Measurements from ENCODE around the gene NSUN2.

NSUN2 gene

GRCh38 chr5:6644794-6645241, 12.0 kb upstream of the NSUN2 start:
- no peak for DNase-seq (ENCODE audit: low spot score)

GRCh38 chr5:6642655-6643054, 9.8 kb upstream of the NSUN2 start:
- DNase-seq (ENCODE audit: low spot score) = no peak

GRCh38 chr5:6638236-6638635, 5.4 kb upstream of the NSUN2 start:
- DNase-seq (ENCODE audit: low spot score) = no peak

DNA sequence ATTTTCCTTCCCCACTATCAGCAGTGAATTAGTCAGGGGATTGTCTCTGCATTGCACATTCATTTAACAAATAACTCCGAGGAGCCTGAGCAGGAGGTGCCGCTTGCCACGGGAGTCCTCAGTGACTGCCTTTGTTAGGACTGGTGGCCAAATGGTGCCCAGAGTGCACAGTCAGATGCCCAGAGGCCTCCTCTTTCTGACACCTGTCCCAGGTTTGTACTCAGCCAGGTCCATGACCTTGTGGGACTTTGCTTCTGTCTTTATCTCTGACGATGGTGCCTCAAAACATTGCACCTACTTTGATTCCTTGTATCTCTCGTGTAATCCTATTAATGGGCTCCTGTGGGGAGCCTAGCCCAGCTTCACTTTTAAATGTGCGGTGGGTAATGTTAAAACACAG, 4.7 kb upstream of the NSUN2 start:
- DNase-seq (ENCODE audit: low spot score) = no peak

- no peak for DNase-seq (ENCODE audit: low spot score)
These were observed 4.2 kb upstream of the NSUN2 start for GRCh38 chr5:6637022-6637421.

- DNase-seq (ENCODE audit: low spot score) = no peak
These were observed 3.4 kb upstream of the NSUN2 start for GRCh38 chr5:6636293-6636692.

- no peak for DNase-seq (ENCODE audit: low spot score)
These were observed 2.1 kb upstream of the NSUN2 start for GRCh38 chr5:6634788-6635430.

DNA sequence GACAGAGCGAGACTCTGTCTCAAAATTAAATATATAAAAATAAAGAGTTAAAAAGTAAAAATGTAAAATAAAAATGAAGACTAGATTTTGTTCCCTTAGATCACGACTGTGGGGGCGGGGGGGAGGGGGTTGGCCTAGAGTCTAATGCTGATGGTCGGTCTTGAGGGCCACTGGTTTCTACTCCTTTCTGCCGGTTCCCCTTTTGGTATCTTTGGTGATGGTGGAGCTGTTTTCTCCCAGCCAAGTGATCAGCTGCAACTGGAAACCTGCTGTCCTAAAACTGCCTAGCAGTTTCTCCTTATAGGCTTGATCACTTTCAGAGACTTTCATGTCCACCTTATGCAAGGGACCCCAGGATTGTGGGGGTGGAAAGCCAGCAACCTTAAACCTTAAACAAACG, 1.5 kb upstream of the NSUN2 start:
- DNase-seq (ENCODE audit: low spot score) = peak; percentile 37

DNA sequence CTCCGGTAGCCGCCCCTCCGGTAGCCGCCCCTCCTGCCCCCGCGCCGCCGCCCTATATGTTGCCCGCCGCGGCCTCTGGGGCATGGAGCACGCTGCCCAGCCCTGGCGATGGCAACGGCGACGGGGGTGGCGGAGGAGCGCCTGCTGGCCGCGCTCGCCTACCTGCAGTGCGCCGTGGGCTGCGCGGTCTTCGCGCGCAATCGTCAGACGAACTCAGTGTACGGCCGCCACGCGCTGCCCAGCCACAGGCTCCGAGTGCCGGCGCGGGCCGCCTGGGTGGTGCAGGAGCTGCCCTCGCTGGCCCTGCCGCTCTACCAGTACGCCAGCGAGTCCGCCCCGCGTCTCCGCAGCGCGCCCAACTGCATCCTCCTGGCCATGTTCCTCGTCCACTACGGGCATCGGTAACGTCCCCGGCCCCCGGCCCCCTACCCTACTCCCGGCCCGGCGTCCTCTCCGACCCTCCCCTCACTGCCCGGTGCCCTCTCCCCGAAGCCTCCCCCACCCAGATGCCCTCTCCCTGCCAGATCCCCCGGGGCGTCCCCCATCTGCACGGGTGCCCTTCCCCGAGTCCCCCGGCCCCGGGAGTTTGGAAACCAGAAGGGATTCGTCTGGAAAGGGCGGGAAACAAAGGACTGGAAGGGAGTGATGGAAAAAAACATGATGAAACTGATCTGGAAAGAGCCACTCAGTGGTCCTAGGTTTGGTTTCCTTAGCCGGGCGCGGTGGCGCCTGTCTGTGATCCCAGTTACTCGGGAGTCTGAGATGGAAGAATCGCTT, 813 bp upstream of the NSUN2 start:
- DNase-seq (ENCODE audit: low spot score) = peak; percentile 31

DNA sequence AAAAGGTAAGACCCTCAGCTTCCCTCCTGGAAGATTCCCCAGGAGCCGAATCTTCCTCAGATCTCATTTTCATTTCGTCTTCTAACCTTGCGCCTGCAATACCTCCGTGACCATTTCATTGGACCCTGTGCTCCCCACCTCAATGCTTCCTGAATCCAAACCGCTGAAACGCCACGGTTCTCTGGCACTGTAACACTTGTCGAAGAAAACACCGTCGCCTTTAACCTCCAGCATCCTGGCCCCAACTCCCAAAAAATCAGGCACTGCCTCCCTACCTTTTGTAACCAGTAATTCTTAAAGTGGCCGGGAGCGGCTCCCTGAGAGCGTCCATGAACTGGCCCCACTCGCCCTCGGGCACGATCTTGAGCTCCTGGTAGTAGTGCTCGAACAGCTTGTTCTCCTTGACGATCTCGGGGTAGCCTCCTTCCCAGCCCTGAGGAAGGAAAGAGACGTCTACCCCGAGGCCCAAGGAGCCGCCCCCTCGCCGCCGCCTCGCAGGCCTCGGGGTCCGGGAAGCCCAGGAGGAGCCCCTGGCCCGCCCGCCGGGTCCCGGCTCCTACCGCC, 438 bp downstream of the NSUN2 start:
- DNase-seq (ENCODE audit: low spot score) = peak; percentile 36

GRCh38 chr5:6631441-6631840, 1.4 kb downstream of the NSUN2 start:
- DNase-seq (ENCODE audit: low spot score) = no peak

GRCh38 chr5:6626508-6626907, 6.3 kb downstream of the NSUN2 start:
- no peak for DNase-seq (ENCODE audit: low spot score)

DNA sequence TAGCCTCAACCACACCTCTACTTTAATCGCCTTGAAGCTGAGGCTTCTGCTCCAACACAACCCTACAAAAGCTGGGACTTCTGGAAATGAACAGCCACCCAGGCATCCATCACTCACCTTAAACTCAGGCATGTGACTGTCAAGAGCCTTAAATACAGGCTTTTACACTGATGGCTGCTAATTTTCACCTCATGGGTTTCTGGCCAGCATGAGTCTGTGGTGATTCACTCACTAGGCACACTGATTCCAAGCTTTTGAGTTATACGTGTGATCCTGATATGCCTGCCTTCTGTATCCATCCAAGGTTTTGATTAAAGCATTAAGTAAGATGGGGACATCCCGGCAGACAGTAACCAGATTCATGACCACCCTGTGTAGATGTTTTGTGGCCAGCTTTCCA, 8.9 kb downstream of the NSUN2 start:
- no peak for DNase-seq (ENCODE audit: low spot score)

DNA sequence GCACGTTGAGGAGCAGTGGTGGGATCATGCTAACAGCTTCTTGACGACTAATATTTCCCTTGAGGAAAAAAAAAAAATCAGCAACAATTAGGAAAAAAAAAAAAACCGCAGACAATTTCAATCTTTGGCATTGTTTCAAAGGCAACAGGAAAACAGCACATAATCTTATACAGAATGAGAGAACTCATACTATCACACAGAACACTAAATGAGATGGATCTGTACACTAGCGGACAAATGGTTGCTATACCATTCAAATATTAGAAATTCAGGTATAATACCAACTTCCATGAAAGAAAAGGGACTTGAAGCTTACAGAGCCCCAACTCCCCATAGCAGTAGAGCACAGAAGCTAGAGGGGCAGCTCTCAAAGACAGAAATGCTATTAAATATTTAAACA, 9.6 kb downstream of the NSUN2 start:
- DNase-seq (ENCODE audit: low spot score) = no peak

- no peak for DNase-seq (ENCODE audit: low spot score)
These were observed 16.2 kb downstream of the NSUN2 start for GRCh38 chr5:6616632-6617031.

- no peak for DNase-seq (ENCODE audit: low spot score)
These were observed 17.6 kb downstream of the NSUN2 start for GRCh38 chr5:6615034-6615815.

DNA sequence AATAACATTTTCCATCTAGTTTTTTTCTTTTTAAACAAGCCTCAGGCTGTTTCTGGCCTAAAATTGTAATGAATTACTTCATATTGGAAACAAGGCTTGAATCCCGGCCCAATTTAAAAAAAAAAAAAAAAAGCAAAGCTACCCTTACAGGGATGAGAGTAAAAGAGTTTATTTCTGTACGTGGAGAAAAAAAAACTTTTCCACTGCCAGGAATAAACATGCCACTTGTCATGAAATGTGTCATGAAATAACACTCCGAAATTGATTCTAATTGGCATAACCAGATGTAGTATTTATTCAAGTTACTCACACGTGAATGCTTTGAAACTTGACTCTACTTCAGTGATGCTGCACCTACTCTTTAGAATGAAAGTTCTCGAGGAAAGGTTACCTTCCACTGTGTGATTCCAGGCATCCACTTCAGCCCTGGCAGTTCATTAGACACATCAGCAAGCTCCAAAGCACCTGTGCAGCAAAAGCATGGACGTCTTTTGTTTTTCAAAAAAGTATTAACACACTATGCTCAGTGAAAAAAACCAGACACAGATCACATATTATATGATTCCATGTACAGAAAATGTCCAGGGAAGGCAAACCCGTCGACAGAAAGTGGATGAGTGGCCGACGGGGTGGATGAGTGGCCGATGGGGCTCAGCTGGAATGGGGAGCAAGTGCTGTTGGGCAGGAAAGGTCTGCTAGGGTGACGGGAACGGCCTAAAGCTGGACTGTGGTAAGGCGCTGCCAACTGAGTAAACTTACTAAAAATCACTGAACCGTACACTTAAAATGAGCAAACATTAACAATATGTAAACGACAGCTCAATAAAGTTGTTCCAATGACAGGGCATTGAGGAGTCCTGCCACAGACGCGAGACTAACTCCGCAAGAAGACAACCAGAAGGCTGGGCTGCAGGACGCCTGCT, 21.2 kb downstream of the NSUN2 start:
- no peak for DNase-seq (ENCODE audit: low spot score)

DNA sequence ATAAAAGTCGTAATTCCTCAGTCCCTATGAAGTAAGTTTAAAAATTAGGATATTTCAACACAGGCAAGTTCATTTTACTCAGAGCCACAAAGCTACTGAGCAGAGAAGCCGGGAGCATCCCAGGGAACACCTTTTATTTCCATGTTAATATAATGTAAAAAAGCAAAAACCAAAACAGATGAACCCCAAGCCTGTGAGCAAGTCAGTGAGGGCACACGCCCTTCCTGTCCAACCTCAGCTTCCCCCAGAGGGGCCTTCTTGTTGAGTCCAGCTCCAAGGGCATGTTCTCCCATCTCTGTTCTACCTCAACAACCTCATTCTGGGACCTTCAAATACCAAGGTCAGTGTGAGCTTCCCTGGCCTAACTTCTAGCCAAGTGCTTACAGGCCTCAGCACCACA, 24.8 kb downstream of the NSUN2 start:
- no peak for DNase-seq (ENCODE audit: low spot score)

- DNase-seq (ENCODE audit: low spot score) = no peak
These were observed 25.3 kb downstream of the NSUN2 start for GRCh38 chr5:6607559-6607936.

DNA sequence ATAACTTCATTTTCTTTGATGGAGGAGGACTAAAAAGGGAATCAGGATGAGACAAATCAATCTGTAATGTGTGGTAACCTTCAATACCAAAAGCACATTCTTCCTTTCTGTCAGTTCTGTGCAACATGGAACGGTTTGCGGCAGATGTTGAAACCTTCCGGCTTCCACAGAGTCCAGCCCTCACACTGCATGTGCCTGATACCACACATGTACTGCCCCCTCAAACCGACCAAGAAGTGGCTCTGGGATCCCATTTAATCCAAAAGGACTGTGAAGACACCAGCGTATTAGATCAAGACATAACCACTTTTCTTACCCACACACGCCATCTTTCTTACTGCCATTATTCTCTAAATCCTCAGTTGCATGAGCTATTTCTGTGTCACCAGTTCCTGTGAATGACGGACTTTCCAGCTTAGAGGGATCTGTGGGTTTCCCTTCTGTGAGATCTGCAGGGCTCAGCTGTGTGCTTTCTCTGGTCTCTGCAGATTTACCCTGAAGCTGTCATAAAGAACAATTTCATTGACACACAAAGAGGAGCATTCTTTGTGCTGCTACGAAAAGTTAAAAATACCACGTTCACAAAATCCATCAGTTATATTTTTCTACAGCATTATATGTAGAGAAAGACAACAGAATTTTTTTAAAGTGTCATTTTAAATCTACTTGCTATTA, 25.8 kb downstream of the NSUN2 start:
- no peak for DNase-seq (ENCODE audit: low spot score)

GRCh38 chr5:6604946-6605345, 27.9 kb downstream of the NSUN2 start:
- no peak for DNase-seq (ENCODE audit: low spot score)

All from AG08395 (cell line).